HepG2 (cell line): Measurements from ENCODE around the gene SGCB. TPM values are rescaled to one million over a fixed set of nuclear protein-coding genes. Genes with fewer than 3 reads are reported as not detected.

Experiments
- ATAC-seq: fragments of 200-7000 bp; cut with Tn5 transposase; 3 replicates; pipeline ENCODE4 v1.9.1; 2020; ENCODE audit warnings: mild to moderate bottlenecking, moderate library complexity
- BruUV-seq: library from RNA; stranded (reverse); fragments of 400-500 nt; replicated peaks from 2 replicates; lab custom pipeline; 2021; lab: Mats Ljungman, UMichigan
- CTCF ChIA-PET: fragments of 300-600 bp; formaldehyde crosslinking; extraction: SDS; loops from one replicate; lab custom pipeline; 2021; ENCODE audit warnings: low total read pairs, inconsistent platforms, low intra/inter-chr PET ratio; lab: Yijun Ruan, JAX
- POLR2A ChIA-PET: fragments of 350-600 bp; sonication (Branson Sonifier 250); formaldehyde crosslinking; loops from one replicate; lab custom pipeline; 2020; ENCODE audit warnings: antibody characterized with exemption, inconsistent platforms; lab: Yijun Ruan, JAX
- DNase-seq: peaks from one replicate; pipeline ENCODE4 v3.0.0-alpha.2; 2015; ENCODE audit warnings: low spot score
- FAIRE-seq: peaks from 3 replicates; lab custom pipeline; 2011; peaks lifted over from hg19 to GRCh38; lab: Jason Lieb, UNC
- H2AFZ ChIP-seq: one replicate; pipeline ENCODE4 v1.6.1; 2011; ENCODE audit warnings: low read length, inconsistent platforms
- H3K27ac ChIP-seq: fragments of 300-600 bp; 3 replicates; pipeline ENCODE4 v1.8.0; 2011; ENCODE audit warnings: mixed run types, mild to moderate bottlenecking, mixed read lengths, low read length, inconsistent platforms; ENCODE audit not compliant: insufficient read depth; ENCODE audit errors: extremely low read length
- H3K27me3 ChIP-seq, 2 experiments: fragments of 200-600 bp in 1 of 2; 2 replicates in 1 of 2; 3 replicates in 1 of 2; pipeline versions ENCODE4 v1.6.0 to v1.8.0; 2011; ENCODE audit warnings: low read length in 2 of 2, mild to moderate bottlenecking in 2 of 2, moderate library complexity in 2 of 2, inconsistent platforms in 1 of 2; ENCODE audit not compliant: insufficient read depth in 2 of 2, control insufficient read depth in 1 of 2
- H3K36me3 ChIP-seq, 2 experiments: fragments of 200-600 bp in 1 of 2; replicated peaks in 1 of 2; 2 replicates in 1 of 2; 3 replicates in 1 of 2; pipeline versions ENCODE4 v1.5.1 to v1.8.0; 2011; ENCODE audit warnings: low read length in 2 of 2, inconsistent platforms in 1 of 2; ENCODE audit not compliant: insufficient read depth in 2 of 2, control insufficient read depth in 1 of 2
- H3K4me1 ChIP-seq: 2 replicates; pipeline ENCODE4 v1.5.1; 2012; ENCODE audit warnings: low read length, inconsistent platforms; ENCODE audit not compliant: insufficient read depth
- H3K4me2 ChIP-seq: 2 replicates; pipeline ENCODE4 v1.6.0; 2011; ENCODE audit warnings: low read depth, low read length, inconsistent platforms
- H3K4me3 ChIP-seq, 3 experiments: fragments of 200-600 bp in 1 of 3; sonication (generic), shearing (Covaris generic) in 1 of 3; replicated peaks in 1 of 3; 2 replicates each; pipeline ENCODE4 v1.5.1; 2011 to 2016; ENCODE audit warnings: low read length in 3 of 3, inconsistent platforms in 2 of 3, low read depth in 2 of 3, mild to moderate bottlenecking in 2 of 3, control low read depth in 1 of 3, mixed read lengths in 1 of 3; ENCODE audit not compliant: insufficient read depth in 1 of 3
- H3K79me2 ChIP-seq: one replicate; pipeline ENCODE4 v1.6.1; 2011; ENCODE audit warnings: low read length, inconsistent platforms; ENCODE audit not compliant: insufficient read depth
- H3K9ac ChIP-seq: 2 replicates; pipeline ENCODE4 v1.6.0; 2011; ENCODE audit warnings: mild to moderate bottlenecking, low read depth, low read length, inconsistent platforms; ENCODE audit not compliant: insufficient read depth
- H3K9me3 ChIP-seq: 2 replicates; pipeline ENCODE4 v1.5.1; 2012; ENCODE audit warnings: mild to moderate bottlenecking, low read length
- H4K20me1 ChIP-seq: 2 replicates; pipeline ENCODE4 v1.6.0; 2011; ENCODE audit warnings: inconsistent platforms, mild to moderate bottlenecking, low read length, moderate library complexity; ENCODE audit not compliant: insufficient read depth
- FOXK1 ChIP-seq: sonication (generic); formaldehyde crosslinking; IDR thresholded peaks from 2 replicates; pipeline ENCODE4 v1.4.0; 2020; ENCODE audit warnings: low read depth, missing genetic modification reagents, borderline replicate concordance
- KAT2B ChIP-seq: fragments of 150-350 bp; IDR thresholded peaks from 2 replicates; pipeline ENCODE4 v1.6.1; 2014; ENCODE audit warnings: low read depth, low read length, borderline replicate concordance
- MED13 ChIP-seq: sonication (generic); formaldehyde crosslinking; IDR thresholded peaks from 2 replicates; pipeline ENCODE4 v1.5.0; 2020; ENCODE audit warnings: missing genetic modification reagents
- PHB2 ChIP-seq: fragments of 450-650 bp; IDR thresholded peaks from 2 replicates; pipeline ENCODE4 v1.6.1; 2018; ENCODE audit not compliant: partially characterized antibody
- SOX13 ChIP-seq, 3 experiments: fragments of 450-650 bp in 1 of 3; sonication (generic) in 1 of 3; formaldehyde crosslinking in 1 of 3; IDR thresholded peaks in 2 of 3; conservative IDR thresholded peaks in 1 of 3; 2 replicates each; pipeline versions ENCODE4 v1.5.0 to v1.6.1; 2016 to 2020; ENCODE audit warnings: antibody characterized with exemption in 1 of 3, mild to moderate bottlenecking in 1 of 3, missing compliant biosample characterization in 1 of 3, missing genetic modification reagents in 1 of 3, moderate library complexity in 1 of 3
- SRSF1 ChIP-seq: fragments of 200-400 bp; formaldehyde crosslinking; optimal IDR thresholded peaks from 2 replicates; pipeline ENCODE3; 2017; ENCODE audit warnings: mild to moderate bottlenecking, low read depth, low read length, moderate library complexity
- TAF15 ChIP-seq: fragments of 200-400 bp; formaldehyde crosslinking; IDR thresholded peaks from one replicate; pipeline ENCODE4 v1.6.1; 2018; ENCODE audit warnings: mild to moderate bottlenecking, low read depth, low read length; ENCODE audit not compliant: poor library complexity, severe bottlenecking
- TBP ChIP-seq: sonication (generic); formaldehyde crosslinking; IDR thresholded peaks from 2 replicates; pipeline ENCODE4 v1.5.0; 2020; ENCODE audit warnings: missing genetic modification reagents
- ZBTB7A ChIP-seq: sonication (generic); formaldehyde crosslinking; IDR thresholded peaks from 2 replicates; pipeline ENCODE4 v1.8.0; 2022; ENCODE audit warnings: mild to moderate bottlenecking, missing genetic modification reagents
- ZFP37 ChIP-seq: sonication (generic); formaldehyde crosslinking; IDR thresholded peaks from 2 replicates; pipeline ENCODE4 v1.4.0; 2020; ENCODE audit warnings: missing genetic modification reagents, borderline replicate concordance
- ZFP41 ChIP-seq: sonication (generic); formaldehyde crosslinking; IDR thresholded peaks from 2 replicates; pipeline ENCODE4 v1.4.0; 2020; ENCODE audit warnings: mild to moderate bottlenecking, missing genetic modification reagents, borderline replicate concordance
- ZKSCAN5 ChIP-seq: sonication (generic); formaldehyde crosslinking; IDR thresholded peaks from 2 replicates; pipeline ENCODE4 v1.5.1; 2020; ENCODE audit warnings: mild to moderate bottlenecking, missing genetic modification reagents
- ZMYM3 ChIP-seq: sonication (generic); formaldehyde crosslinking; IDR thresholded peaks from 2 replicates; pipeline ENCODE4 v1.5.1; 2020; ENCODE audit warnings: mild to moderate bottlenecking, missing genetic modification reagents
- ZNF629 ChIP-seq: sonication (generic); formaldehyde crosslinking; conservative IDR thresholded peaks from 2 replicates; pipeline ENCODE4 v1.5.0; 2020; ENCODE audit warnings: missing genetic modification reagents
- ZSCAN9 ChIP-seq: IDR thresholded peaks from 2 replicates; pipeline ENCODE4 v1.6.1; 2016; ENCODE audit warnings: borderline replicate concordance
- in situ Hi-C: cut with HindIII; loops from 2 replicates; pipeline ENCODE4 v1.10.0; 2017; ENCODE audit warnings: low pct_unique_long_range_greater_than_20kb; ENCODE audit not compliant: extremely low pct_ligation_motif_present
- intact Hi-C: fragments of 100-400 bp; cut with micrococcal nuclease; formaldehyde crosslinking; loops from one replicate; pipeline ENCODE4 v1.10.0; 2022; ENCODE audit not compliant: unreplicated experiment
- polyA plus RNA-seq, 8 experiments: library from polyadenylated mRNA; depleted of rRNA in 3 of 8; stranded (reverse) in 7 of 8; unstranded in 1 of 8; fragments of >200 nt; fragmentation: Illumina TruSeq in 4 of 8; extraction: Trizol in 4 of 8; gene quantifications; 2 replicates each; pipeline versions ENCODE4 v1.2.1 to v1.2.3, GENCODE V29; 2011 to 2016; ENCODE audit warnings: low read depth in 4 of 8, missing spikeins in 1 of 8, mixed read lengths in 1 of 8; ENCODE audit not compliant: insufficient read depth in 1 of 8
- total RNA-seq, 5 experiments: library from RNA; depleted of rRNA; stranded (reverse); fragments of >200 nt; fragmentation: Illumina TruSeq; extraction: Trizol; gene quantifications; 2 replicates each; pipeline ENCODE4 v1.2.3, GENCODE V29; 2016; ENCODE audit warnings: low read depth in 1 of 5
- TF ChIP-seq, protein P1 (sequence below): sonication (generic); formaldehyde crosslinking; IDR thresholded peaks from 2 replicates; pipeline ENCODE4 v1.5.1; 2020; ENCODE audit warnings: missing genetic modification reagents, mild to moderate bottlenecking, borderline replicate concordance
- TF ChIP-seq, protein P2 (sequence below): sonication (generic); formaldehyde crosslinking; conservative IDR thresholded peaks from 2 replicates; pipeline ENCODE4 v1.8.0; 2022; ENCODE audit warnings: missing genetic modification reagents

SGCB gene
- total and polyA plus RNA-seq, 2 of the 13 experiments (the other 11 are each of a cell fraction or from before 2014, with no cell fraction given) = 2.2 to 4.8 TPM

DNA sequence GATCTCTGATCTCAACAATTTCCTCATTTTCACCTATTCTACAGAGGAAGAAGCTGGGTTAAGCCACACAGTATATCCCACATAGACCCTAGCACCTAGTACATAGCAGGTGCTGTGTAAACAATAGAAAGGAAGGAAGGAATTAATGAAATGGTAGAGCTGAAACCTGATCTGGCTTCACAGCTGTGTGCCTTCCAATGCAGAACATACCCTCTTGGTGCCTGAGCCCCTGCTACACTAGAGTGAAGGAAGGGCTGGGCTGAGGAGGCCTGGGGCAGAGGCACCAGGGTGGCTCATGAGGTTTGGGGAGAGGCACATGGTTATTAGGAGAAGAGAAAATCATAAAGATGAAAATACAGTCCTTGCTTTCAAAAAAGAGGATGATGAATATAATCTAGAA lies 39.3 kb downstream of the SGCB start:
- Histone ChIP-seq H4K20me1 (no peaks in the 10 kb centered on the region), H3K9ac (no peak overlapping the region), H3K27ac (no peak overlapping the region), H3K36me3 (no peaks in the 10 kb centered on the region), H3K79me2 (no peaks in the 10 kb centered on the region), H3K4me3 (no peak overlapping the region), H2AFZ (no peak overlapping the region), H3K9me3 (no peaks in the 10 kb centered on the region), H3K4me2 (no peak overlapping the region), H3K4me1 (peaks cover 14% of the 10 kb centered on the region; the same call in 1 of the 2 replicates), H3K27me3 (no peaks in the 10 kb centered on the region)
- intact Hi-C loops (no loop called here), in situ Hi-C loops (no loop called here)
- ChIA-PET POLR2A (no interaction called here), CTCF (no interaction called here)
- BruUV-seq = no TSS peak
- ATAC-seq (no peak), FAIRE-seq (no peak), DNase-seq (no peak)
- TF ChIP-seq PHB2 = no peak

DNA sequence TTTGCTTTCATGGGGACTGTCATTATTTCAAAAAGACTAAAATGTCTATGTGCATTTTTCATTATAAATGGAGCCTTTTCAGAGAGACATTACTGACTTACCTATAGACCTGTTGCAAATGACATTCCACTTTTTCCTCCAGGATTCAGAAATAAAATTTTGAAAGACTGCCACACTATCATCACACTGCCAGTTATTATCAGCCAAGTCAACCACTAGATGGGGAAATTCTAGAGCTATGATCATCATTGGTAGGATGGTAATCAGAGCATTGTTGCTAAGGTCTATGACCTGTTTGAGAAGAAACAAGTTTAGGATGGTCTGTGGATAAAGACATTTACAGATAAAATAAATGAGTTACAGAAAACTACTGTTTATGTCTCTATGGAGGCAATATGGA lies 40.5 kb downstream of the SGCB start:
- Histone ChIP-seq H2AFZ (no peak overlapping the region), H3K9me3 (no peaks in the 10 kb centered on the region), H3K4me3 (no peak overlapping the region), H3K27ac (no peak overlapping the region), H3K79me2 (no peaks in the 10 kb centered on the region), H3K4me2 (no peak overlapping the region), H3K27me3 (no peaks in the 10 kb centered on the region), H3K4me1 (peaks cover 4% of the 10 kb centered on the region; the same call in 1 of the 2 replicates), H3K9ac (no peak overlapping the region), H3K36me3 (no peaks in the 10 kb centered on the region), H4K20me1 (no peaks in the 10 kb centered on the region)
- DNase-seq (no peak), ATAC-seq (no peak), FAIRE-seq (no peak)
- ChIA-PET CTCF (no interaction called here), POLR2A (no interaction called here)
- intact Hi-C loops = no loop called here
- BruUV-seq = no TSS peak
- in situ Hi-C loops = no loop called here
- TF ChIP-seq, protein P1, sequence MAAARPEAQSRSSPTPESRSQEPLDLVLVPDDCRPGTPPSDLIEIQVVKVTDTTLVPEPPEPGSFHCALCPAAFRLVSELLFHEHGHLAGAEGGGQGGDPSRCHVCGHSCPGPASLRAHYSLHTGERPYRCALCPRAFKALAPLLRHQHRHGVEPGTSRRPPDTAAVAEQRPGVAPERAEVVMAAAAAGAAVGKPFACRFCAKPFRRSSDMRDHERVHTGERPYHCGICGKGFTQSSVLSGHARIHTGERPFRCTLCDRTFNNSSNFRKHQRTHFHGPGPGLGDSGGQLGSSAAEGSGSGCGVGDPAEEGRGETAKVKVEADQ (CRISPR knock-in tag) = no peak
- no peak for TF ChIP-seq ZSCAN9 (CRISPR knock-in tag)
- no peak for TF ChIP-seq ZFP41 (CRISPR knock-in tag)
- TF ChIP-seq ZMYM3 (CRISPR knock-in tag) = no peak
- TF ChIP-seq SOX13 (IDR thresholded peaks at IDR 0.05) = no peak
- TF ChIP-seq SOX13 (CRISPR knock-in tag; conservative IDR thresholded peaks at IDR 0.05 in 1 of 2, IDR thresholded peaks at IDR 0.05 in 1 of 2) = no peak
- no peak for TF ChIP-seq MED13 (CRISPR knock-in tag)
- no peak for TF ChIP-seq FOXK1 (CRISPR knock-in tag)
- TF ChIP-seq ZNF629 (CRISPR knock-in tag) = no peak
- TF ChIP-seq, protein P2, sequence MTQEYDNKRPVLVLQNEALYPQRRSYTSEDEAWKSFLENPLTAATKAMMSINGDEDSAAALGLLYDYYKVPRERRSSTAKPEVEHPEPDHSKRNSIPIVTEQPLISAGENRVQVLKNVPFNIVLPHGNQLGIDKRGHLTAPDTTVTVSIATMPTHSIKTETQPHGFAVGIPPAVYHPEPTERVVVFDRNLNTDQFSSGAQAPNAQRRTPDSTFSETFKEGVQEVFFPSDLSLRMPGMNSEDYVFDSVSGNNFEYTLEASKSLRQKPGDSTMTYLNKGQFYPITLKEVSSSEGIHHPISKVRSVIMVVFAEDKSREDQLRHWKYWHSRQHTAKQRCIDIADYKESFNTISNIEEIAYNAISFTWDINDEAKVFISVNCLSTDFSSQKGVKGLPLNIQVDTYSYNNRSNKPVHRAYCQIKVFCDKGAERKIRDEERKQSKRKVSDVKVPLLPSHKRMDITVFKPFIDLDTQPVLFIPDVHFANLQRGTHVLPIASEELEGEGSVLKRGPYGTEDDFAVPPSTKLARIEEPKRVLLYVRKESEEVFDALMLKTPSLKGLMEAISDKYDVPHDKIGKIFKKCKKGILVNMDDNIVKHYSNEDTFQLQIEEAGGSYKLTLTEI = no peak
- no peak for TF ChIP-seq ZBTB7A (CRISPR knock-in tag)
- no peak for TF ChIP-seq ZFP37 (CRISPR knock-in tag)
- TF ChIP-seq KAT2B = no peak
- TF ChIP-seq ZKSCAN5 = no peak
- no peak for TF ChIP-seq TAF15
- TF ChIP-seq SRSF1 = no peak
- no peak for TF ChIP-seq TBP (CRISPR knock-in tag)
